ENCODE results near the gene TUFT1. TPM values are rescaled to one million over a fixed set of nuclear protein-coding genes. Genes with fewer than 3 reads are reported as not detected.

TUFT1 gene
- total RNA-seq, 1 donor from 2014 or later: 10.5 TPM

GRCh38 chr1:151533870-151534269, 6.2 kb upstream of the TUFT1 start:
- H3K4me3 ChIP-seq: no peak overlapping the region
- H3K9me3 ChIP-seq: no peaks in the 10 kb centered on the region
- no peak for DNase-seq
- peaks cover 49% of the 10 kb centered on the region for H3K36me3 ChIP-seq
- no peaks in the 10 kb centered on the region for H3K27me3 ChIP-seq (ENCODE audit: low read depth)
- intact Hi-C loops (cut with DNase I): no loop called here
- TF ChIP-seq, protein P1, sequence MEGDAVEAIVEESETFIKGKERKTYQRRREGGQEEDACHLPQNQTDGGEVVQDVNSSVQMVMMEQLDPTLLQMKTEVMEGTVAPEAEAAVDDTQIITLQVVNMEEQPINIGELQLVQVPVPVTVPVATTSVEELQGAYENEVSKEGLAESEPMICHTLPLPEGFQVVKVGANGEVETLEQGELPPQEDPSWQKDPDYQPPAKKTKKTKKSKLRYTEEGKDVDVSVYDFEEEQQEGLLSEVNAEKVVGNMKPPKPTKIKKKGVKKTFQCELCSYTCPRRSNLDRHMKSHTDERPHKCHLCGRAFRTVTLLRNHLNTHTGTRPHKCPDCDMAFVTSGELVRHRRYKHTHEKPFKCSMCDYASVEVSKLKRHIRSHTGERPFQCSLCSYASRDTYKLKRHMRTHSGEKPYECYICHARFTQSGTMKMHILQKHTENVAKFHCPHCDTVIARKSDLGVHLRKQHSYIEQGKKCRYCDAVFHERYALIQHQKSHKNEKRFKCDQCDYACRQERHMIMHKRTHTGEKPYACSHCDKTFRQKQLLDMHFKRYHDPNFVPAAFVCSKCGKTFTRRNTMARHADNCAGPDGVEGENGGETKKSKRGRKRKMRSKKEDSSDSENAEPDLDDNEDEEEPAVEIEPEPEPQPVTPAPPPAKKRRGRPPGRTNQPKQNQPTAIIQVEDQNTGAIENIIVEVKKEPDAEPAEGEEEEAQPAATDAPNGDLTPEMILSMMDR (IDR thresholded peaks at IDR 0.05): no peak
- ATAC-seq: no peak
- no peak overlapping the region for H3K27ac ChIP-seq
- H3K4me1 ChIP-seq: no peaks in the 10 kb centered on the region

DNA sequence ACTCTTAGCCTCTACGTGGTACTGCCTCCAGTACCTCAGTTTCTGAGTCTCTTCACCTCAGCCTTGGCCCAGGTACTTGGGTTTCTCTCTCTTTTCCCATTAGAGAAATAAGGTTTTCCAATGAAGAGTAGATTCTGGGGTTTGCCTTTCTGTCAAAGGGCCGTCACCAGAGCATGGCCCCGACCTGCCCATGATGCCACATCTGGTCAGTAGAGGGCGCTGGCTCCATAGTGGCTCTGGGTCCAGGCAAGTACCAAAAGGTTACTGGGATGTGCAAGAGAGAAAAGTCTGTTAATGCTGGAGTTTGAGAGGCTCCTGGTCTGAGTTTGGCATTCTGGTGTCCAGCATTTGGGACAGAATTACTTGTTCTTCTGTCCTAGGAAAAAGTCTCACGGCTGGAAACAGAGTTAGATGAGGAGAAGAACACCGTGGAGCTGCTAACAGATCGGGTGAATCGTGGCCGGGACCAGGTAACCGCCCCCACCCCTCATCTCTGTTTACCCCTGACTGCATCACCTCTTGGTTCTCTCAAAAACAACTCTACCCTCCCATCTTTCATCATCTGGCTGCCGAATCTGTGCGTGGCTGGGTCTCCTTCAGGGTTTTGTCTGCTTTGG, 5.3 kb upstream of the TUFT1 start:
- Histone ChIP-seq H3K27me3 (ENCODE audit: low read depth) (no peaks in the 10 kb centered on the region), H3K4me3 (no peak overlapping the region), H3K4me1 (peaks cover 8% of the 10 kb centered on the region), H3K9me3 (no peaks in the 10 kb centered on the region), H3K27ac (no peak overlapping the region), H3K36me3 (peaks cover 40% of the 10 kb centered on the region)
- peak; percentile 66 to 76 for ATAC-seq
- intact Hi-C loops (cut with DNase I): no loop called here
- DNase-seq: peak; percentile 87
- TF ChIP-seq, protein P1 (IDR thresholded peaks at IDR 0.05): peak; percentile 93

- H3K36me3 ChIP-seq: peaks cover 32% of the 10 kb centered on the region
- H3K4me1 ChIP-seq: peaks cover 9% of the 10 kb centered on the region
- H3K9me3 ChIP-seq: no peaks in the 10 kb centered on the region
- DNase-seq (no peak), ATAC-seq (no peak)
- H3K27me3 ChIP-seq (ENCODE audit: low read depth): no peaks in the 10 kb centered on the region
- no peak overlapping the region for H3K27ac ChIP-seq
- no peak overlapping the region for H3K4me3 ChIP-seq
- intact Hi-C loops (cut with DNase I): no loop called here
- TF ChIP-seq, protein P1 (IDR thresholded peaks at IDR 0.05): no peak
These were observed 4.5 kb upstream of the TUFT1 start for GRCh38 chr1:151535326-151536271.

- DNase-seq (no peak), ATAC-seq (no peak)
- TF ChIP-seq, protein P1 (IDR thresholded peaks at IDR 0.05): no peak
- Histone ChIP-seq H3K4me3 (no peak overlapping the region), H3K9me3 (no peaks in the 10 kb centered on the region), H3K36me3 (peaks cover 26% of the 10 kb centered on the region), H3K4me1 (peaks cover 15% of the 10 kb centered on the region), H3K27ac (no peak overlapping the region), H3K27me3 (ENCODE audit: low read depth) (no peaks in the 10 kb centered on the region)
- intact Hi-C loops (cut with DNase I): no loop called here
These were observed 3.6 kb upstream of the TUFT1 start for GRCh38 chr1:151536499-151536898.

- H3K27me3 ChIP-seq (ENCODE audit: low read depth): no peaks in the 10 kb centered on the region
- no peak overlapping the region for H3K27ac ChIP-seq
- H3K4me1 ChIP-seq: peaks cover 19% of the 10 kb centered on the region
- peaks cover 20% of the 10 kb centered on the region for H3K36me3 ChIP-seq
- H3K4me3 ChIP-seq: no peak overlapping the region
- TF ChIP-seq, protein P1 (IDR thresholded peaks at IDR 0.05): no peak
- intact Hi-C loops (cut with DNase I): no loop called here
- no peaks in the 10 kb centered on the region for H3K9me3 ChIP-seq
- no peak for ATAC-seq
- no peak for DNase-seq
These were observed 3.0 kb upstream of the TUFT1 start for GRCh38 chr1:151537112-151537511.

Measured in lower lobe of right lung (tissue), 2 donors.